Adipose tissue (tissue), 3 donors: ENCODE measurements around the gene SUCLG2. TPM values are rescaled to one million over a fixed set of nuclear protein-coding genes. Genes with fewer than 3 reads are reported as not detected.

ENCODE experiments used
- H3K27ac ChIP-seq: one replicate; pipeline ENCODE4 v1.5.1; 2013; ENCODE audit warnings: low read depth, low read length
- WGBS, 3 donors: extraction: QIAGEN DNeasy Blood & Tissue Kit; methylation state at CpG; one replicate each; pipeline ENCODE4 v1.1.7; 2013; 5-methylcytosine and 5-hydroxymethylcytosine counted together
- polyA plus RNA-seq, 3 donors: library from polyadenylated mRNA; stranded (reverse); fragments of 200-250 nt; gene quantifications; one replicate each; pipeline ENCODE4 v1.2.3, GENCODE V29; 2013
- donor health status: healthy with polysubstance abuse.
- donor health status: Bipolar disorder and iron deficiency.
- donor health status: healthy.

Gene SUCLG2
- polyA plus RNA-seq, 3 donors: 26.2 to 64.3 (median 50.3) TPM

DNA sequence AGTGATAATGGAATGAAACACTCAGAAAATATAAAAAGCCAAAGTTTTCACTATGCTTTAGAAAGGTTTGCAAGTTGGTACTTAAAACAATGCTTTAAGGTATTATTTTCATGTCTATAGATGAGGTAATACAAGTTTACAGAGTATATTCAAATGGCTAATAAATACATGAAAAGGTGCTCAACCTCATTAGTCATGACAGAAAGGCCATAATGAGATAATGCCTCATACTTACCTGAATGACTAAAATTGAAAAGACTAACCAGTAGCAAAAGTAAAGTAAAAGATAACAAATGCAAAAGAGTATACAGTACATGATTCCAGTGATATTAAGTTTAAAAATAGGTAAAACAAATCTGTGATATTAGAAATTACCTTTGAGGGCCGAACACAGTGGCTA is 163.8 kb downstream of the SUCLG2 start:
- 96 to 100% (median 100%) methylated on average over 1 of the region's 1 CpG for WGBS, 3 donors
- H3K27ac ChIP-seq: no peak overlapping the region

DNA sequence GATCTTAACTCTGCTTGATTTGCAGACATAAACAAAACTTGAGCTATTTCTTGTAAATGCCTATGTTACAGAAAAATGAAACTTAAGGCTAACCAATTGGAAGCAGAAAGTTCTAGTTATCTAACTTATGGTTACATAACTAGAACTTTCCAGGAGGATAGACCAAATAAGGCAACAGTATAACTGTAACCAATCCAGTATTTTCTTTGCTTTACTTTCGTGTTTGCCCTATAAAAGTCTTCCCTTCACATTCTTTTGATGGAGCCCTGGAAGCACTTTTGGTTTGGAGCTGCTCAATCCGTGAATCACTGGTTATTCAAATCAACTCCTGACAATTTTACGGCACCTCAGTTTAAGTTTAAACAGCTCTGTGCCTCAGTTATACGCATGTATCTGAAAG is 164.6 kb downstream of the SUCLG2 start:
- H3K27ac ChIP-seq: no peak overlapping the region
- 72 to 79% (median 76%) methylated on average over 4 of the region's 4 CpGs for WGBS, 3 donors

GRCh38 chr3:67487564-67488114 is 166.8 kb downstream of the SUCLG2 start:
- H3K27ac ChIP-seq: no peak overlapping the region
- WGBS, 3 donors: 89 to 99% (median 96%) methylated on average over 1 of the region's 1 CpG

DNA sequence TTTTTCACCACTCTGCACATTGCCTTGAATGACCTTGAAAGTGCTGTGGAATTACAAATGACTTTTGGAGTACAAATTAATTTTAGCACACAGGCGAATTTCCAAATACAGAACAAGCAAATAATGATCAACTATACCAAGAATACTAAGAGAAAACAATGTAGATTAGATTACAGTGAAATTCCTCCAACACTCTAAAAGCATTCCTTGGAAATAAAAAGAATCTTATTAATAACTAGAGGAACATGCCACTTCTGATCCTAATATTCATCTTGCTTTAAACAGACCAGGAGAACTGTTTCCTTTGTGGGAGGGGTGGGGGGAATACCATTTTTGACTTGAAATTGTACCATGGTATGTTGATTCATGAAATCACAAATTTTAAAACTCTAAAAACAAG is 167.5 kb downstream of the SUCLG2 start:
- H3K27ac ChIP-seq: no peak overlapping the region
- WGBS, 3 donors: 11 to 69% (median 62%) methylated on average over 1 of the region's 1 CpG

DNA sequence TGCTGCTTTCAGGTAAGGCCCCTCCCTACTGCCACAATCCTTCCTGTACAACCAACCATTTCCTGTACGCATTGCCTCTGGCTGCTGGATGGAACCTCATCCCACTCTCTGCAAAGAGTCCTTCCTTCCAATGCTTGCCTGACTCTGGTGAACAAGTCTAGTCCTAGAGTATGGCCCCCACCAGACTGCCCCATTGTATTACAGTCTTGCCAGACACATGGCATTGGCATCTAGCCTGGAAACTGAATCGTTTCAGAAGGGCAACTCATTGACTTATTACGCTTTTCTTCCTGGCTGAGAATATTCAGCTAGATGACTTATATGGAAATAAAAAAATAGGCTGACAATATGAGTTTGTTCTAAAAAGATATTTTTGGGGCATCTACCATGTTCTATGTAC is 170.3 kb downstream of the SUCLG2 start:
- WGBS, 3 donors: 64 to 86% (median 82%) methylated on average over 3 of the region's 3 CpGs
- no peak overlapping the region for H3K27ac ChIP-seq

DNA sequence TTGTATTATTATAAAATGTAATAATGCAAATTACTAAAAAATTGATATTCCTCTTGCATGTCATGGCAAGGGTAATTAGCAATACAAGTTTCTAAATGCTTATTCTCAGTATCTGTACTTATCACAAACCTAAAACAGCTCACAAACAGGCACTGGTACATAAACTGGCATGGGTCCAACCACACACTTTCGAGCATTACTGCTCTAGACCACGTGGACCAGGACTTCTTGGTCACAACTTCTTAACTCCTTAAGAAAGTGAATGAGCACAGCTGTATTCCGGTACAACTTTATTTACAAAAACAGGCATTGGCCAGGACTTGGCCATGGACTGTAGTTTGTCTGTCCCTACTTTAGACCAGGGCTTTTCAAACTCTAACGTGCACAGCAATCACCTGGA is 173.3 kb downstream of the SUCLG2 start:
- 63 to 84% (median 76%) methylated on average over 4 of the region's 4 CpGs for WGBS, 3 donors
- no peak overlapping the region for H3K27ac ChIP-seq

DNA sequence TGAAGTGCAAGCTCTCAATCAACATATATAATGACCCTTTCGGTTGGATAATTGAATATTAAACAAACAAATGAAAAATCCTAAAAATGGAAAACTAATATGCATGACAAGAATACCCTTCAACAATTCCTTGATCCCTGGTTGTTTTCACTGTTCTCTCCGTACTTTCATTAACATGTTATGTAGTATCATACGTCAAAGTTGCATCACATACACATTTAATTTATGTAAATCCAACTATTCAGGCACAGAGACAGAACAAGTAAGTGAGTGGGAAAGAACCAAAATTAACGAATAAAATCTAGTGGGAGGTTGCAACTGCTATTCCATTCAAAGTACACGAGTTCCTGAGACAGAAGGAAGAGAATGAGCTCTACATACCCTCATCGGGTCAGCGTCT is 176.0 kb downstream of the SUCLG2 start:
- no peak overlapping the region for H3K27ac ChIP-seq
- WGBS, 3 donors: 96 to 99% (median 97%) methylated on average over 7 of the region's 7 CpGs

- H3K27ac ChIP-seq: no peak overlapping the region
- 95 to 97% (median 97%) methylated on average over 4 of the region's 4 CpGs for WGBS, 3 donors
Measured at GRCh38 chr3:67474311-67474710, 180.1 kb downstream of the SUCLG2 start.

DNA sequence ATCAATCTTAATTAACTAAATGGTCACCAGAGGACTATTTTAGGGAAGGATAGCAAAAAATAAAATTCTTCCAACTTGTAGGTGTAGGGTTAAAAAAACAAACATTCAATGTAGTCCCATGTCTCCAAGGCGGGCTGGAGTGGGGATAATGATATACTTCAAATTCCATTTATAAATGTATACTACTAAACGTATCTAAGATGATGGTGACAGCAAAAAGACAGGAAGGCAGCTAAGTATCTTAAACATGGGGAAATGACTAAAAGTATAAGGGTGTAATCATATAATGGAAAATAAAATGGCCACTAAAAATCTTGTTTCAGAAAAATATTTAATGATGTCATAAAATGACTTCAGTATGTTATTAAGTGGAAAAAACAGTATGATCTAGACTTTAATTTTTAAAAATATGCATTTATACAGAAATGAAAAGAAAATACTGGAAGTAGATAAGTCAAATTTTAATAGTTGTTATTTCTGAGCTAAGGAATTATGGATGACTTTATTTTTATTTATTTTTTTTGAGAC is 181.7 kb downstream of the SUCLG2 start:
- 93 to 96% (median 94%) methylated on average over 2 of the region's 2 CpGs for WGBS, 3 donors
- H3K27ac ChIP-seq: no peak overlapping the region

GRCh38 chr3:67470207-67470606 is 184.2 kb downstream of the SUCLG2 start:
- 93 to 100% (median 97%) methylated on average over 1 of the region's 1 CpG for WGBS, 3 donors
- no peak overlapping the region for H3K27ac ChIP-seq

- WGBS, 3 donors: 95 to 99% (median 97%) methylated on average over 4 of the region's 4 CpGs
- H3K27ac ChIP-seq: no peak overlapping the region
Measured at GRCh38 chr3:67468511-67468910, 185.9 kb downstream of the SUCLG2 start.

- 77 to 78% (median 77%) methylated on average over 2 of the region's 2 CpGs for WGBS, 3 donors
- no peak overlapping the region for H3K27ac ChIP-seq
Measured at GRCh38 chr3:67463656-67464055, 190.8 kb downstream of the SUCLG2 start.

- no peak overlapping the region for H3K27ac ChIP-seq
- WGBS, 3 donors: 91 to 97% (median 95%) methylated on average over 5 of the region's 5 CpGs
Measured at GRCh38 chr3:67462187-67462586, 192.2 kb downstream of the SUCLG2 start.

DNA sequence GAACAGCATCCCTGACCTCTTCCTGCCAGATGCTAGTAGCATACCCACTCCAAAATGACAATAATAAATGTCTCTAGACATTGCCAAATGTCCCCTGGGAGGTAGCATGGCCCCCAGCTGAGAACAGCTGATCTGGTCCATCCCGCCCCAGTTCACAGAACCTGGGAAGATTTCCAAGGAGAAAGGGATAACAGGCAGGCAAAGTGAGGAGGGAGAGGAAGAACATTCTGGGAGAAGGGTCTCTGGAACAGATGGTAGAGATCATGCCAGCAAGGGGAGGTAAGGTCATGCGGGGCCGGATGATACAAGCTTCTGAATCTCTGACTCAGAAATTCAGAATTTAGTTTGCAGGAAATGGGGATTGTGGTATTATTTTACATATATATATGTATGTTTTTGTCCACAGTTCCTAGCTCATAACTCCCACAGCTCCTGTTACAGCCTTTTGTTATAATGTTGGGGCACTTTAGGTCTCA is 192.7 kb downstream of the SUCLG2 start:
- H3K27ac ChIP-seq: no peak overlapping the region
- 73 to 79% (median 74%) methylated on average over 3 of the region's 3 CpGs for WGBS, 3 donors

DNA sequence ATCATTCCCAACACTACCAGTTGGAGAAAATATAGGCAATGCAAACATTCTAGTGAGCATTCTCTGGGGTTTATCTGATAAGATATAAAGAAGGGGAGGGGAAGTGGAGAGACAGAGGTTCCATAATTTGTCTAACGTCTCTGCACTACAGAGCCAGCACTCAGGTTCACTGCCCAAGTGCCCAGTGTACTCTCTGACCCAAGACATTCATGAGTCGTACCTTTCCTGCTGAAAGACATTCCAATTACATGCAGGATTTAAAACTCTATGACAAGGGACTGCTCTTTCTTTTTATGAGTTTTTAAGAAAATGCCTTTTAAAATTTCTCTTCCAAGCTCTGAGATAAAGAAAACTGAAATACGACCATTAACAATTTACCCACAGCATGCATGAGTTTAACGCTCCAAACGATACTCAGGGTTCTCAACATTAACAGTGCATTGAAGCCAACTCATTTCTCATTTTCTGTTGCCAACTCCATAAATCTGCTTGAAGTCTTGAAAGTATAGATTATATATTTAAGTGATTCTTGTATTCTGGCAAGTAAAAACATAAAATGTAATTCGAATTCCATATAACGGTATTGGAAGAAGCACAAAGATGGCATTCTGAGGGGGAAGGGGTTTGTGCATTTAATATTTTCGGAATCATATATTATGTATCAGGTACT is 193.4 kb downstream of the SUCLG2 start:
- 87 to 91% (median 88%) methylated on average over 8 of the region's 8 CpGs for WGBS, 3 donors
- no peak overlapping the region for H3K27ac ChIP-seq

- no peak overlapping the region for H3K27ac ChIP-seq
- 87 to 93% (median 87%) methylated on average over 2 of the region's 2 CpGs for WGBS, 3 donors
Measured at GRCh38 chr3:67459796-67460195, 194.6 kb downstream of the SUCLG2 start.

DNA sequence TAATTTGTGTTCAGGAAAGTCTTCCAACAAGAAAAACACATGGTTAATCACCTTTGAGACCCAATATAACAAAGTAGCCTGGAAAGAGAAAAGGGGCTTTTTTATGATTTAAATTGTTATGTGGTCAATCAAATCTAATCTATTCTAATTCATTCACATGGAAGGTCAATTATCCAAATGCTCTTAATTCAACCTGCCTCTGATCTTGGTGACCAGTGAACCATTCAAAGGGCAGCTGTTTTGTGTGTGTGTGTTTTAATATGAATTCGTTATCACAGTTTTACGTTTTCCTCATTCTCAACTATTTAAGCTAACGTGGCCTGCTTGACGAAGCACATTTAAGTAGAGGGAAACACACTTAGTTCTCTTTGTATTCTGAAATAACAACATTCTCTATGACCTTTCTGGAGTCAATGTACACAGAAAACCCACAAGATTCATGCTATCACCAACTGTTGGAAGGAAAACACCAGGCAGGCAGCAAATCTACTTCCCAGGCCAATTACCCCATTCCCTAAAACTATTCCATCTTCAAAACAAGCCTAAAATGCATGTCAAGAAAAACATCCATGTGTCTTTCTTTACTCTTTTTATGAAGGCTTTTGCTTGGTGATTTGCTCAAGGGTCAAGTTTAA is 195.4 kb downstream of the SUCLG2 start:
- WGBS, 3 donors: 94 to 98% (median 96%) methylated on average over 4 of the region's 4 CpGs
- H3K27ac ChIP-seq: no peak overlapping the region

GRCh38 chr3:67458408-67458807 is 196.0 kb downstream of the SUCLG2 start:
- no peak overlapping the region for H3K27ac ChIP-seq
- 92 to 94% (median 94%) methylated on average over 5 of the region's 5 CpGs for WGBS, 3 donors

DNA sequence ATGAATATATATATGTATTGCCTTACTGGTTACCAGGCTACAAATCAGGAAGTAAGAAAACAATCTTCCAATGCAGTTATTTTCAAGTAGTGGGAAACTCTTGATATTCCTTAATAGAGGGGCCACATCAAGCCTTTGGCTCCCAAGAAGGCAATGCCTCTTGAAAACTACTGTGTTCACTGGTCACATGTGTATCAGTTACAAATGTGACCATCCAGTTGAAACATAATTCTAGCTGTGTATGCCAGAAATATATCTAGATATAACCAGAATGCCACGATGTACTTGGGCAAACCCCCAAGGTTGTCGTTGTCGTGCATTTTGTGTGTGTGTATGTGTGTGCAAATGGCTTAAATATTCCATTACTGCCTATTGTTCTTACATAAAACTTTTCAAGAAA is 200.8 kb downstream of the SUCLG2 start:
- H3K27ac ChIP-seq: no peak overlapping the region
- 93 to 97% (median 94%) methylated on average over 3 of the region's 3 CpGs for WGBS, 3 donors

DNA sequence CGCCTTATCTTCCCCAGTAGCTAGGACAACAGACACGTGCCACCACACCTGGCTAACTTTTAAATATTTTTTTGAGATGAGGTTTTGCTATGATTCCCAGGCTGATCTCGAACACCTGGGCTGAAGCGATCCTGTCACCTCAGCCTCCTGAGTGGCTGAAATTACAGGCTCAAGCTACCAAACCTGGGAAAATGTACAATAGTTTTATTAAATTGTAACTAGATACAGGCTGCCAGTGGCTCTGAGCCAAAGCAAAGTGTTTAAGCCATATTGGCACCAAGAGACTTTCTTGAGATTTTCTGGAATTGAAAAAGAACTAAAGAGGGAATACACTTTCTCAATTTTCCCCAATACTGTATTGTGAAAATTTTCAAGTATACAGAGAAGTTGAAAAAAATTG is 204.3 kb downstream of the SUCLG2 start:
- 42 to 97% (median 89%) methylated on average over 4 of the region's 4 CpGs for WGBS, 3 donors
- H3K27ac ChIP-seq: no peak overlapping the region
